Measurements from ENCODE around the gene CFAP141.
"Not testable (repeated sequence)": the region's sequence is repeated elsewhere in the genome, so short reads cannot be mapped to it uniquely, and the experiment has no call there.

Gene CFAP141

DNA sequence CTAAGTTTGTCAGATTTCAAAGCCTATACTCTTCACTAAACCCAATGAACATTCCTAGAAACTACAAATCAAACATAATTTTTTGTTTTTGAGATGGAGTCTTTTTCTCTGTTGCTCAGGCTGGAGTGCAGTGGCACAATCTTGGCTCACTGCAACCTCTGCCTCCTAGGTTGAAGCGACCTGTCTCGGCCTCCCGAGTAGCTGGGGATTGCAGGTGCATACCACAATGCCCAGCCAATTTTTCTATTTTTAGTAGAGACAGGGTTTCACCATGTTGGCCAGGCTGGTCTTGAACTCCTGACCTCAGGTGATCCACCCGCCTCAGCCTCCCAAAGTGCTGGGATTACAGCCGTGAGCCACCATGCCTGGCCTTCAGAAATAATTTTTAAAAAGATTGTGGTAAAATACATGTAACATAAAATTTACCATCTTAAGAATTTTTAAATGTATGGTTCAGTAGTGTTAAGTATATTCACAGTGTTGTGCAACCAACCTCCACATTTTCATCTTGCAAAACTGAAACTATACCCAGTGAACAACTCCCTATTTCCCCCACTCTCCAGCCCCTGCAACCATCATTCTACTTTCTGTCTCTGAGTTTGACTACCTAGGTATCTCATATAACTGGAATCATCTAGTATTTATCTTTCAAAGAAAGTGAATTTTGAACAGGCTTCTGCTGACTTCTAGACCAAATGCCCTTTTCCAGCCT lies 2.7 kb upstream of the CFAP141 start:
- DNase-seq (ENCODE audit: low spot score), result no peak

DNA sequence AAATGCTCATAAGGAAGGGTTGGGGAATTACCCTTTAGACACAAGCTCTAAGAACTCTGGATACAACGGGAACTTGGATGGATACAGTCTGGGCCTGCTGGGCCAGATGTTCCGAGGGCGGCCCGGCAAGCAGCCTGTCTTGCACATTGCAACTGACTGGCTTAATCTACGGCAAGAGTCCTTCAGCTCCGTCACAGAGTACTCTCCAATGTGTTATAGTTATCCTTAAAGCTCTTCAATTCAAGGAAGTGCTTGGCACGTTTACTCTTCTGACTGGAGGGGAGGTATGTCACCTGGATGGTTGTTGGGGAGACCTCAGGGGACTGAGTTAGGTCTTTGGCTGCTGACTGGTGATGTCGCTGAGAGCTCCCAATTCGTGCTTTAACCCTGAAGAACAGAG lies 1.1 kb upstream of the CFAP141 start:
- no peak for DNase-seq (ENCODE audit: low spot score)

DNA sequence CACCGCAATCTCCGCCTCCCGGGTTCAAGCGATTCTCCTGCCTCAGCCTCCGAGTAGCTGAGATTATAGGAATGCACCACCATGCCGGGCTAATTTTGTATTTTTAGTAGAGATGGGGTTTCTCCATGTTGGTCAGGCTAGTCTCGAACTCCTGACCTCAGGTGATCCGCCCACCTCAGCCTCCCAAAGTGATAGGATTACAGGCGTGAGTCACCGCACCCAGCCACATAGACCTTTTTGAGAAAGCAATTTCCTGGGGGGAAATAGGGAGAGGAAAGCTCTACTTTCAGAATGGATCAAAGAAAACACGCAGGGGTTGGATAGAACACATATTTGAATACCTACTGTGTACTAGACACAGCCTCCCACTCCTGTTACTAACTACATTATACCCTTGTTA lies 355 bp downstream of the CFAP141 start:
- DNase-seq (ENCODE audit: low spot score), result not testable (repeated sequence)

DNA sequence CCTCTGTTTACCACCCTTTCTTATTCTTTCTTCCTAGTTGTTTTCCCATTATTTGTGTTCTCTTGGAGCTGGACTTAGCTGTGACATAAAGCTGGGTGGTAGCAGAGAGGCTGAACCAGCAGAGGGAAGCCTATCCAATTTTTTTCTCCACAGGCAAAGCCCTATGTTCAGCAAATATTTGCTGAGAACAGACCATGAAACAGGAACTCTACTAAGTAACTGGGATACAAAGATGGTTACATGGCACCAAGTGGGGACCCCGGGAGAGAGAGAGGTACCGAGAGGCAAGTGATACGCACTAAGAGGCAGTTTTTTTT lies 6.6 kb downstream of the CFAP141 start:
- DNase-seq (ENCODE audit: low spot score), result no peak

DNA sequence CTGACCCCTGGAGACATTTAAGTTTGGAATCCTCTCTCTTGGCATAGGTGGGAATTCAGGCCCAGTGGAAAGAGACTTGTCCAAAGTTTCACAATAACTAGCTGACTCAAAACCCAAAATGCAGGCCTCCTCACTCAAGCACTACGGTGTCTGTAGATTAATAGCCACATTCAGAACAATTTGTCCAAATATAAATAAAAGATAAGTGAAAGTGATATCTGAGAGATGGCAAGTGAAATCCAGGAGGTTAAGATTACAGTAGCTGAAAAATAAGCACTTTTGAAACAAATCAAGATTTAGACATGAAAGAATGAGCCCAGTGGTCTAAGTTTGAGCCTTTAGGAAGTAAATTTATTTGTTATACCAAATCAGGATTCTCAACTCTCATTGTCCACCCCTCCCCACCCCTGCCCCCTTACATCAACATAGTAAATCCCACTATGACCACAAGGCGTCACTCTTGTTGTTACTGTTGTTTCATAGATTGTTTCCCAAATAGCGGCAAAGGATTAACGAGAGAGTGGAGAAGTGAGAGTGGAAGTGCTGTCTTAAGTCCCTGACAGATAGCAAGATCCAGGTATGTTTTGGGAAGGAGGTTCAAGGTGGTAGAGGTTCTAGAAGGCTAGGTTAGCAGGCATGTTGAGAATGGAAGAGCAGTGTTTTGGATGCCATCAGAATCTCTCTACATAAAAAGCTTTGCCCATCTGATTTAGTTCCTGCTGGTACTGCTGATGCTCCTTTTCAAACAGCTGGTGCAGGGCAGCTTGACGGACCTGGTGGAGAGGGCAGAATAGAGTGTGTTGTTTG lies 7.2 kb downstream of the CFAP141 start:
- DNase-seq (ENCODE audit: low spot score), result peak; percentile 53

DNA sequence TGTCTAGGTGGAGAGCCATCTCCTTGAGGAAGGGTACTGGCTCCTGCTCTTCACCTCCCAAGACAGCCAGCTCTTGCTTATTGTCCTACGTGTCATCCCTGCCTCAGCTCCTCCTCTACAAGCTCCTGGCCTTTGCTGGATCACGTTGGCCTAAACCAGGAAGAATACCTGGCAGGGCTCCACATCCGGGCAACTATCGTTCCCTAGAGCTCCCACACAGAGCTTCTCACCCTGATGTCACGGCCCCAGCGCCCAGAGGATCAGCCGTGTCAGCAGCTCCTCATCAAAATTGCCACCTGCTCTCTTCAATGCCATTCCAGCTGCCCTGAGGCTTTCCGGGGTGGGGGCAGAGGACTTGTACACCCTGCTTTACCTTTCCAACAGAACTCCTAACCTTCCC lies 12.3 kb downstream of the CFAP141 start:
- no peak for DNase-seq (ENCODE audit: low spot score)

DNA sequence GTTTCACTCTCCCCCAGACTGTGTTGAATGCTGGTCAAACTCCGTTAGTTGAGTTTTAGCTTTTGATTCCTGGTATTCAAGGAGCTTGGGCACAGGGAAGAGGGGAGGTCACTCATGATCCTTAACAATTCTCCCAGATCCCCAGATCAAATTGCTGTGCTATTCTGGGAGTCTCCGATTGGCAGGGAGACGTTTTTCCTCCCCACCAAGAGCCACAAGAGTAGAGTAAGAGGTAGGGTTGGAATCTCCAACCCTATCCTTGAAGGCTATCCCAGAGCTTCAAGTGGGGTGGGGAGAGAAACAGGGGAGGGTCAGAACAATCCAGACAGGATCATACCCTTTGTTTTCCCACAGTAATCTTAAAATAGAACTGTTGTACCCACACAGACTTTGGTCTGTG lies 13.7 kb downstream of the CFAP141 start:
- no peak for DNase-seq (ENCODE audit: low spot score)

DNA sequence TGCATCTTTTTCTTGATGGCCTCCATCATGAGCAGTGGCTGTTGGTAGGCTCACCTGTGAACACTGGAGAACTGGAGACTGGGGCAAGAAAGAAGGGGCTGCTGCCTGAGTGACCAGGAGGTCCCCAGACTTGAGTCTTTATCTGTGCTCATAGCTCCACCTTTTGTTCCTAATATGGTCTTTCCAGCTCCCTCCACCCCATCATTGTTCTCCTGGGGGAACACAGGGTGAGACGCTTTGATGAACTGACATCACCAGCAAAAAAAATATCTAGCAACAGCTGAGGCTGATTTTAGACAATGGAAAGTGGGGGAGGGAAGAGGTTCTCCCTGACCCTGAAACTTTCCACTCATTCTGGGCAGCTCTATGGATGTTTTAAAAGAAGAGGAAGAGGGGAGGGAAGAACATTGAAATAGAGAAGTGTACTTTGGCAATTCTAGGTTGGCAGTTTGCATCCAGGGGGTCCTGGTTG lies 14.1 kb downstream of the CFAP141 start, which contains the start of gene TPM3:
Gene TPM3 (minus strand): TSS at position 111 of the 472 bp plus-strand sequence. CDS start 82 bp downstream, at position 29.
- DNase-seq (ENCODE audit: low spot score), result no peak

DNA sequence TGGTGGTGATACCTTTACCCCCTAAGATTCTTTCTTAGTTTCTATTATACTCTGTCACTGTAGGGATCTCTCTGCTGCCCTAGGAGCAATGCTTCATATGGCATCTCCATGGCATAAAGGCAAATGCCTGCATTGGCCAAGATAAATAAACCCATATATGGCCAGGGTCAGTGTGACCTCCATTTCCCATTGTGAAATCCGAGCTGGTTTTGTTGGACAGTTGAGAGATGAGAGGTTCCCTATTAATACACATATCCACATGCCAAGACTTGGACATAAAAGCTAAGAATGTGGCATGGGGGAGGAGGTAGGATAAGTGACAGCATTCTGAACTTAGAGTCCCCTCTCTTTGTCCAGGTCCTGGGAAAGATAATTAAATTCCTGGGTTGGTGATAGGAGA lies 15.6 kb downstream of the CFAP141 start:
- no peak for DNase-seq (ENCODE audit: low spot score)

DNA sequence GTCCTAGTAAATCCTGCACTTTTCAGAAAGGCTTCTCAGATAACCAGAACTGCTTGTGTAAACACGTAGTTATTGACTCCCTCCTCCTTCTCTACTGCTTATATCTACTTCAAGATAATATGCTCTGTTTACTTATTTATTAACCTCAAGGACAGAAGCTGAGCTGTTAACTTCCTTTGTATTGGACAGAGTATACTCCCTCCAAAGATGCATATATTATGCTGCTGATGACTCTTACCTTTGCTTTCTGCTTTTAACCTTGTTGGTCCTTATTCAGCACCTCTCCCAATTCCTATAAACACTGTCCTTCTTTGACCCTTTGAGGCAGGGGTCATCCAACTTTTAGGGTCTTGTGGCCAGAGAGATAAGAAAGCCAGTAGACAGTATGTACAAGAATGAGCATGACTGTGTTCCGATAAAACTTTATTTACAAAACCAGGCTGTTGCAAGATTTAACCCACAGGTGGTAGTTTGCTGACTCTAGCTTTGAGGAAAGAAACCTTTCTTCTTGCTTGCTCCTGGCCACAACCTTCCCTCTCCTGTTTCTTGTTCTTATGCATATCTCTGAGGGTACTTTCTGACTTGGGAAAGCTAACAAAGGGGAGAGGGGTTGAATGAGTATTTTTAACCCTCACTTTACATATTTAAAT lies 19.2 kb downstream of the CFAP141 start:
- no peak for DNase-seq (ENCODE audit: low spot score)

DNA sequence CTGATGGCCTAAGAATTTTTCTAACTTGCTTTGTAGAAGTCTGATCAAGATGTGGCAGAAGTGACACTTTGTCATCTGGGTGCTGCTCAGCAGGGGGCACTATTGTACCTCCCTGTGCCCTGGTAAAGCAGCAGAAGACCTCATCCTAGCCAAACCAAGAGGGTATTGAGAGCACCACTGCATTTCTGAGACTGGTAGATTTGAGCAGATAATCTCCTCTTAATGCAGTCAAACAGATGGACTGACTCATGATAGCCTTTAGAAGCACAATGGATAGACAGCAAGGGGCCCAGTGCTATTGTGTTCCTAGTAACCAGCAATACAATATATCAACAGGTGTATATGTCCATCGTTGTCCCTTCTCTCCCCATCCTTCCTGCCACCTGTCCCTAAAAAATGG lies 20.0 kb downstream of the CFAP141 start:
- no peak for DNase-seq (ENCODE audit: low spot score)

DNA sequence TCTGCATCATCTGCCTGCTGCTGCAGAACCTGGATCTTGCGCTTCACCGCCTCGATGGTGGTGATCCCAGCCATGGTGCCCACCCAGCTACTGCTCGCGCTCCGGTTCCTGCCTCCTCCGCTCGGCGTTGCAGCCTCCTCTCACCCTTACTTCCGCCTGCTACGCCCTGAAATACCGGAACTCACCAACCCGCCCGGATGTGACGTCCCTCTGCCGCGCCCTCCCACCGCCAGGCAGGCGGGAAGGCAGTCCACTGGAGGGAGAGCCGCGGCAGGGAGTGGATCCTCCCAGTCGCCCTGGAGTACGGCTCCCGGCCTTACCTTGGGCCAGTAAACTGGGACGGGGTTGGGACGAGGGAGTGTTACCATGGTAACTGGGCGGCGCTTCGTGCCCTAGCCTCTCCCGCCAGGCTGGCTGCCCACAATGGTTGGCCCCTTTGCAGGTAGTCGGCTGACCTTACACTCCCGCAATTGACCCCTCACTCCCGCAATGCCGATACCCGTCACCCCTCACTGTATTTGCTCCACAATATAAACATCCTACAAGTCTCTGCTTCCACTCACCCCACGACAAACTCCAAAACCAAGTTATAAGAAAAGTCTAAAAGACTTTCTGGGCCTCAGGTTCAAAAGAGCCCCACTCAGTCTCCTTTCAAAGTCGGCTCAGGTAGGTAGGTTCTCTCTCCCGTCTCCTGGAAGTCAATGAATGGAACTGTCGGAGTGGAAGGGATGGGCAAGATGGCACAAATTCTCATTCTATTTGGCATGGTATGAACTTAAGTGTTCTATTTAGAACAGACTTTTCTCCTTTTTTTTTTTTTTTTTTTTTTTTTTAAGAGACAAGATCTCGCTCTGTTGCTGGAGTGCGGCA lies 22.9 kb downstream of the CFAP141 start:
- DNase-seq (ENCODE audit: low spot score), result peak; percentile 93

DNA sequence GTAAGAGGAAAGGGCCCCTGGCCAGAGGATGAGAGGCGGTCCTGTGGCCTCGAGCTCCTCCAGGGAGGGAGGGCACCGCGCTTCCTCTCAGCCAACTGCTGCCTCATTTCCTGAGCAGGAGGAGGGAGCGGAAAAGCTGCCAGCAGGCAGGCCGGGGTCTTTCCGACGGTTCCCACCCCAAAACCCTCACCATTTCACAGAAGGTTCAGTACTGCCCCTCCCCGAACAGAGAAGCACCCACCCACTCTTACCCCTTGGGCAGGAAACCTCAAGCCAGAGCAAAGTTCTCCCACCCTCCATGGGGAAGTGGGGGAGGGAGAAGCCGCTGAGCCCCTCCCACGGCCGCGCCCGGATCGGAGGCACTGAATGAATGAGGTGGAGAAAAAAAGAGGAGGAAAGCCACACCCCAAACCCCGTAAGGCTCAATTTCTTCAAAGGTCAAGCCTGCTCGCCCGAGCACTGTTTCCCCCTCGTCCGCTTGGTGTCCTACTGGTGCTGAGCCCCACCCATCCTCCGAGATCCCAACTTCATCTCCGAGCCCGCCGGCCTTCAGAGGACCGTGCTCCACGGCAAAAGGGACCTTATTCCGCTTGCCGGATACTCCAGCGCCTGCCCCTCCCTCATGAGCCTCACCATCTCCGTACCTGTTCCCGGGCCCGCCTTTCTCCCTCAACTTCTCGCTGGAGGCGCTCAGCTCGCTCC lies 23.6 kb downstream of the CFAP141 start:
- peak; percentile 58 for DNase-seq (ENCODE audit: low spot score)

DNA sequence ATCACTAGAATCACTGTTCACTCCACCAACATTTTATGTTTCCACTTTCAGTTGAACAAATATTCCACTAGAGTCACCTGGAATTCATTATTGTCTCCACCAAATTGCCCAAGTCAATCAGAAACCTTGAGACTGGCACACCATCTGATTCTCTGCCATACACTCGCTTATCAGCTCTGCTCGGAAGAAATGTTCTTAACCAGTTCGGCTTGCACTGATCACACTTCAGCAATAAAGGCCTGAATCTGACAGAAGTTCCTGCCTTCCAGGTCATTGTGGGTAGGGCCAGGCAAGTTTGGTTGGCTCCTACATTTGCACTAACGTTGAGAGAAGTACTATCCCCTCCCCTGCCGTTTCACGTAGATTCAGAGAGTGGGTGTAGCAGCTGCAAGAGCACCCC lies 24.2 kb downstream of the CFAP141 start:
- no peak for DNase-seq (ENCODE audit: low spot score)

DNA sequence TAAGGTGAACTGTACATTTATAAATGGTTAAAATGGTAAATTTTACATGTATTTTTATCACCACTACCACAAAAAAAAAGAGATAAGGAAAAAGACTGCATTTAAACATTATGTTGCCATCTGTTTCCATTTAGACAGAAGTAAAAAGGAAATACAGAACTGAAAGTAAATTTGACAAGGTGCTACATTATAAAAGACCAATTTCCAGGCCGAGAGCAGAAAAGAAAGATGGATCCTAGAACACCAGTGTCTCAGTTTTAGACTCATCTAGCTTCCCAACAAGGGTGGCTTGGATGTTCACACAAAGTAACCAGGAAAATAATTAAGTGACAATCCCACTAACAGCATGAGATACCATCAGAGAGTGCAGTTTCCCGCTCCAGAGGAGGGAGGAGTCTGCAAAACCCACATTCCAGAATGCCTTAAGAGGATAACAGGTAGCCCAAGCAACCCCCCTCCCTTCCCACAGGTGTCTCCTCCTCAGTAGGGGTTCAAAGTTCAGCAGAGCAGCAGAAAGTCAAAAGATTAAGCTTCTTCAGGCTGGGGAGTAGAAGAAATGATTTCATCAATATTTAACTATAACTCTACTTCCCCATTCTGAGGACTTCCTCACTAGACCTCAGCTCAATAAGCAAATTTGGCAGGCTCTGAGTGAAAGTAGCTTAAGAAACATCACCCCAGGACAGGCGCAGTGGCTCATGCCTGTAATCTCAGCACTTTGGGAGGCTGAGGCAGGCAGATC lies 26.0 kb downstream of the CFAP141 start:
- no peak for DNase-seq (ENCODE audit: low spot score)

DNA sequence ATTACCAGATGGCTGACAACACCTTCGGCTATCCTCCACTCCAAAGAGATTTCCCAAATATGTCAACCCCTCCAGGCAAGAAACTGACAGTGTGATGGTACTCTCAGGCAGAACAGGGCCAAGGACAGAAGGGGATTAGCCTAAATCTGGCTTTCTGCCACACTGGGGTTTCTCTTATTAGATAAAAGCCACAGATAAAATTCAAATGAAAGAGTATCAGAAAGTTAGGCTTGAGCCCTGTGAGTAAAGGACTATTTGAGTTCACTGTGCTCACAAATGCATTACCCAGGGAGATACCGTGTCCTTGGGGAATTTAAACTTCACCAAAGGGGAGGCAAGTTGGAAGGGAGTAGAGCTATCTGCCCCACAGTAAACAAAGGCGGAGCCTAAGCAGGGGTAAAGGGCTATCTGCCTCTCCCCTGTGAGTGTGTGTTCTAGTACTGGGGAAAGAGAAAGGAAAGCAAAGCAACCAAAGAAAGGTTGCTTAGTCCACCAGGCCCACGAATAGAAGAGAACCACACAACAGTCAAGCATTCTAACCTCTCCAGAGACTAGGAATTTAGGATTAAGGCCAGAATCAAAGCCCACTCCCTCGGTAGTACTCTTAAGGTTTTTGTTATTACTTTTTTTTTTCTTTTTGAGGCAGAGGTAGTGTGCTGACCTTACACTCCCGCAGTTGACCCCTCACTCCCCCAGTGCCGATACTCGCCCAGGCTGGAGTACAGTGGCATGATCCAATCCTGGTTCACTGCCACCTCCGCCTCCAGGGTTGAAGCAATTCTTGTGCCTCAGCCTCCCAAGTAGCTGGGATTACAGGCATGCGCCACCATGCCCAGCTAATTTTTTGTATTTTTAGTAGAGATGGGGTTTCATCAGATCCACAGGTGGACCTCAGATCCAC lies 27.0 kb downstream of the CFAP141 start:
- DNase-seq (ENCODE audit: low spot score), result no peak

DNA sequence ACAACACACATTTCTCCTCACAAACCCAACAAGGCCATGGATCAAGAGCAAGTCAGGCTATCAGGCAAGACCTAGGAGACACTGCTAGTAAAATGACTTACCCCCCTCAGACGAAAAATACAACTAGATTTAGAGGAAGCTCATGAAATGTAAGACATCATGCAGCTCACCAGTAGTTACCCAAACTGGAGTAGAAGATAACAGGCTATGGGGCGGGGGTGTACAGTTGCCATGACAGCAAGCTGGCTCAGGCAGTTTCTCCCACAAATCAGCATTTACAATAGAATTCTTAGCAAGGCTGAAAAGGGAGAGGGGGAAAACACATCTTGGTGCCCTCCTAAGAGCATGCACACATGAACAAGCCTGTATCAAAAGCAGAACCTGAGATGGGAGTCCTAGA lies 28.1 kb downstream of the CFAP141 start:
- DNase-seq (ENCODE audit: low spot score), result no peak

DNA sequence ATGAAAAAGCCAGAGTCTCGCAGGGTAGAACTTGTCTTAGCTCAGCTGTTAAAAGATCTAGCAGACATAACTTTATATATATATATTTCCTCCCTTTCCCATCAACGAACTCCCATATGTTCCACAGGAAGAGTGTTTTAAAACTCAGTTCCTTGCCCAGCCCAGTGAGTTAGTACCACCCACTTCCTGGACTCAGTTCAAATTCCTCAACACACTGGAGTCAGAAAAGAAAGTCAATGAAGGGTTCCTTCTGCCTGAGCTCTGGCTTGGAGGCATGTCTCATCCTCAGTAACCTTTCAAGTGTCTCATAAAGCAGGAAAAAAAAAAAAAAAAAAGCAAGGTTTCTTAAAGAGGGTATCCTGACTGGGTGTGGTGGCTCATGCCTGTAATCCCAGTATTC lies 29.8 kb downstream of the CFAP141 start:
- no peak for DNase-seq (ENCODE audit: low spot score)

DNA sequence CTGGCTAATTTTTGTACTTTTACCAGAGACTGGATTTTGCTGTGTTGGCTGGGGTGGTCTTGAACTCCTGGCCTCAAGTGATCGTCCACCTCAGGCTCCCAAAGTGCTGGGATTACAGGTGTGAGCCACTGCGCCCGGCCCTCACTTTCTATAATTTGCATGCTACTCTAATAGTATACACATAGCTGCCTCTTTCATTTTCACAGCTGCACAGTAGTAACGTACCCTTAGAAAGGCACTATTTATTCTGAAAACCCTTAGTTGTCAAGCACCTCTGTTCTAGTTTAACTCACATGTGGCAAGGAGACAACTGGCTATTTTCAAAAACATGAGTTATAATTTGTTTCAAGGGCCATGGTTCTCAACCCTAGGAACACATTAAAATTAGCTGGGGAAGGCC lies 31.5 kb downstream of the CFAP141 start:
- no peak for DNase-seq (ENCODE audit: low spot score)

DNA sequence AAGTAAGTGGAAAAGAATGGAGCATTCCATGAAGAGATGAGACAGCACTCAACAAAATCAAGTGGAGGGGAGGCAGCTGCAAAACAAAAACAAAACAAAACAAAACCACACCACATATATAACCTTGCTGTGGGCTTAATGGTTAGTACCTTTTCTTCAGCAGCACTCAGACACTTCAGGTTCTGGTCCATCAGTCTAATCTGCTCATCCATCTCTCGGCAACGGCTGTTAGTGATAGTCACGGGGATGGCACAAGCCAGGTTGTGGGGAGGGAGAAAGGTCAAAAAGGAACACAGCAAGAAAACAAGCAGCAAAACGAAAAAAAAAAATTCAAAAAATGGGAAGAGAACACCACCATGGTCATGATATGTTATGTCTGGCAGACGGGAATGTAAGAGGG lies 34.3 kb downstream of the CFAP141 start:
- DNase-seq (ENCODE audit: low spot score), result no peak
